GM12874 (cell line): ENCODE measurements around the gene TUT4.

Experiments used
- TF ChIP-seq, protein P1 (sequence below): IDR thresholded peaks from 2 replicates; pipeline ENCODE4 v1.5.1; 2011; ENCODE audit warnings: low read depth, mild to moderate bottlenecking, control low read depth, low read length, moderate library complexity; ENCODE audit not compliant: insufficient read depth

TUT4 gene

DNA sequence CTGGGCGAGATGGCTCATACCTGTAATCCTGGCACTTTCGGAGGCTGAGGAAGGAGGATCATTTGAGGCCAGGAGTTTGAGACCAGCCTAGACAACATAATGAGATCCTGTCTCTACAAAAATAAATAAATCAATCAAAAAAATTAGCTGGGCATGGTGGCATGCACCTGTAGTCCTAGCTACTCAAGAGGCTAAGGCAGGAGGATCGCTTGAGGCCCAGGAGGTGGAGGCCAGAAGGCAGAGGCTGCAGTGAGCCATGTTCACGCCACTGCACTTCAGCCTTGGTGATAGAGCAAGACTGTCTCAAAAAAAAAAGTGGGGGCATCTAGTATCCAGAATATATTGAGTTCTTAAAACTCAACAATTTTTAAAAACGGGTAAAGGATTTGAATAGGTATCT is 6.0 kb downstream of the TUT4 start:
- TF ChIP-seq, protein P1, sequence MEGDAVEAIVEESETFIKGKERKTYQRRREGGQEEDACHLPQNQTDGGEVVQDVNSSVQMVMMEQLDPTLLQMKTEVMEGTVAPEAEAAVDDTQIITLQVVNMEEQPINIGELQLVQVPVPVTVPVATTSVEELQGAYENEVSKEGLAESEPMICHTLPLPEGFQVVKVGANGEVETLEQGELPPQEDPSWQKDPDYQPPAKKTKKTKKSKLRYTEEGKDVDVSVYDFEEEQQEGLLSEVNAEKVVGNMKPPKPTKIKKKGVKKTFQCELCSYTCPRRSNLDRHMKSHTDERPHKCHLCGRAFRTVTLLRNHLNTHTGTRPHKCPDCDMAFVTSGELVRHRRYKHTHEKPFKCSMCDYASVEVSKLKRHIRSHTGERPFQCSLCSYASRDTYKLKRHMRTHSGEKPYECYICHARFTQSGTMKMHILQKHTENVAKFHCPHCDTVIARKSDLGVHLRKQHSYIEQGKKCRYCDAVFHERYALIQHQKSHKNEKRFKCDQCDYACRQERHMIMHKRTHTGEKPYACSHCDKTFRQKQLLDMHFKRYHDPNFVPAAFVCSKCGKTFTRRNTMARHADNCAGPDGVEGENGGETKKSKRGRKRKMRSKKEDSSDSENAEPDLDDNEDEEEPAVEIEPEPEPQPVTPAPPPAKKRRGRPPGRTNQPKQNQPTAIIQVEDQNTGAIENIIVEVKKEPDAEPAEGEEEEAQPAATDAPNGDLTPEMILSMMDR, result no peak

DNA sequence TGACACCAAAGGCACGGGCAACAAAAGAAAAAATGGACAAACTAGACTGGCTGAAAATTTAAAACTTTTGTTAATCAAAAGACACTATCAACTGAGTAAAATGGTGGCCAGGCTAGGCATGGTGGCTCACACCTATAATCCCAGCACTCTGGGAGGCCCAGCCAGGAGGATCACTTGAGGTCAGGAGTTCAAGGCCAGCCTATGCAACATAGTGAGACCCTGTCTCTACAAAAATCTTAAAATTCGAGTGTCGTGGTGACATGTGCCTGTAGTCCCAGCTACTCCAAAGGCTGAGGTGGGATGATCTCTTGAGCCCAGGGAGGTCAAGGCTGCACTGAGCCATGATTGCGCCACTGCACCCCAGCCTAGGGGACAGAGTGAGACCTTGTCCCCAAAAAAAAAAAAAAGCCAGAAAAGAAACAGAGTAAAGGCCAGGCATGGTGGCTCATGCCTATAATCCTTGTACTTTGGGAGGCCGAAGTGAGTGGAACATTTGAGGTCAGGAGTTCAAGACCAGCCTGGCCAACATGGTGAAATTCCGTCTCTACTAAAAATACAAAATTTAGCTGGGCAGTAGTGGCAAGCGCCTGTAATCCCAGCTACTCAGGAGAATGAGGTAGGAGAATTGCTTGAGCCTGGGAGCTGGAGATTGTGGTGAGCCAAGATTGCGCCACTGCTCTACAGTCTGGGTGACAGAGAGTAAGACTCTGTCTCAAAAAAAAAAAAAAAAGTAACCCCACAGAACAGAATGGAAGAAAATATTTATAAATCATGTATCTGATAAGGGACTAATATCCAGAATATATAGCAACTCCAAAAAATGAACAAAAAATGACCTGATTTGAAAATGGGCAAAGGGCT is 8.0 kb downstream of the TUT4 start:
- TF ChIP-seq, protein P1, result no peak

DNA sequence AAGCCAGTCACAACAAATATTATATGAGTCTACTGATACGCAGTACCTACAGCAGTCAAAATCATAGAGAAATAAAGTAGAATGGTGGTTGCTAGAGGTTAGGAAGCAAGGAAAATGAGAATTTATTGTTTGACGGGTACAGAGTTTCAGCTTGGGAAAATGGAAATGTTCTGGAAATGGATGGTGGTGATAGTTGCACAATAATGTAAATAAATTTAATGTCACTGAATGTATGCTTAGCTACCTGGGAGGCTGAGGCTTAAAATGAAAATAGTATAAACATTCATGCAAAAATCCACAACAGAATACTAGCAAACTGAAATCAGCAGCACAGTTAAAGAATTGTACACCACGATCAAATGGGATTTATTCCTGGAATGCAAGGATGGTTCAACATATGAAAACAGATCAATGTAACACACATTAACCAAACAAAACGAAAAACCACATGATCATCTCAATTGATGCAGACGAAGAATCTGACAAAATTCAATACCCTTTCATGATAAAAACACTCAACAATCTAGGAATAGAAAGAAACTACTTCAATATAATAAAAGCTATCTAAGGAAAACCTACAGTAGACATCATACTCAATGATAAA is 10.7 kb downstream of the TUT4 start:
- TF ChIP-seq, protein P1, result no peak

DNA sequence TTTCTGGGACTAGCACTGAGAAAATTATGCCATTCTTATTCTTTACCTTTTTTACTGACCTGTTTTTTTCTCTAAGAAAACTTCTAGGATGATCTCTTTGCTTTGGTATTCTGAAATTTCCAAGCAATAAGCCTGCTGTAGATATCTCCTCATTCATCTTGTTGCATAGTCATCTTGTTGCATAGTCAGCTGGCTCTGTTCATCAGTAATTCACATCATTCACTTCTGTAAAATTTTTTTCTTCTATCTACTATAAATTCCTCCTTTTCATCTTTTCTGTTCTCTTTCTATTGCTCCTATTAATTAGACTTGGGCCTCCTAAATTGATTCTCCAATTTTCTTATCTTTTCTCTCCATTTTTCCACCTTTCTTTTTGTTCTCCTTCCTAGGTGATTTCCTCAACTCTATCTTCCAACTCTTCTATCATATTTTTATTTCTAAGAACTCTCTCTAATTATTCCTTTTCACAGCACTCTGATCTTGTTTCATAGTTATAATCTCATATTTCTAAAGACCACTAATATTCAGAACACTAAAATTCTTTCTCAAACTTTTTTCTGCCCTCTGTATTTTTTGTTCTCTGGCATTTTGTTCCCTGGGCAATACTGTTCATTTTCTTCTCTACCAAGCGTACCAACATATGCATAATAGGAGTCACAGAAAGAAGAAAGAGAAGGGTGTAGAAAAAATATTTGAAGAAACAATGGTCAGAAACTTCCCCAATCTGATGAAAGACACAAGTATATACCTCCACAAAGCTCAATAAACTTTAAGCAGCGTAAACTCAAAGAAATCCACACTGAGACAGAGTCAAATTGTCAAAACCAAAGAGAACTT is 17.7 kb downstream of the TUT4 start:
- TF ChIP-seq, protein P1, result no peak

DNA sequence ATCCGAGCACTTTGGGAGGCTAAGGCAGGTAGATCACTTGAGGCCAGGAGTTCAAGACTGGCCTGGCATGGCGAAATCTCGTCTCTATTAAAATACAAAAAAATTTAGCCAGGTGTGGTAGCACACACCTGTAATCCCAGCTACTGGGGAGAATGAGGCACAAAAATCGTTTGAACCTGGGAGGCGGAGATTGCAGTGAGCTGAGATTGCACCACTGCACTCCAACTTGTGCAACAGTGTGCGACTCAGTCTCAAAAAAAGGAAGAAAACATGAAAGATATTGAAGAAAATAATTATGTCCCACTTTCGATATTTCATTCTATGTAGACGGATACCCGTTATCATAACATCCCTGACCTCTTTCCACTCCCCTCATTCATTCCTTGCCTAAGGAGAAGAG is 19.2 kb downstream of the TUT4 start:
- TF ChIP-seq, protein P1, result no peak

DNA sequence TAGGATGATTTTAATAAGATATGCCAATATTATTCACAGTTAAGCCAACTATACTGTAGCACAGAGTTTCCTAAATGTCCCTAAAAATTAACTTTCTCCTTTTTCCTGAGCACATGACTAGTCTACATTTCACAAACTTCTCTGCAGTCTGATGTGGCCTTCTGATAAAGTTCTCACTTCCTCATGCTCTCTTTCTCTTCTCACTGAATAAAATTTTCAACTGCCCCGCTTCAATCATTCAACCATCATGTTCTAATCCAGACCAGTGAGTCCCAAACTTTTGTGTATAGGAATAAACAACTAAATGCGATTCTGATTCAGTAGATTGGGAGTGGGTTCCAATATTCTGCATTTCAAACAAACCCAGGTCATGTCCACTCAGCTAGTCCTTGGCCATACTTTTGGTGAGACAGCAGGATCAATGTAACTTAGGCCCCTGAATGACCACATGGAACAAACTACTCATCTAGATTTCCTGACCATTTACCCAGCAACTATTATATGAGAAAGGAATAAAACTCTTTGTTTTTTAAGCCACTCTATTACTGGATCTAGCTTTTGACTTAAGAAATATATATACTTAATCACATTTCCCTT is 20.1 kb downstream of the TUT4 start:
- TF ChIP-seq, protein P1, result no peak

DNA sequence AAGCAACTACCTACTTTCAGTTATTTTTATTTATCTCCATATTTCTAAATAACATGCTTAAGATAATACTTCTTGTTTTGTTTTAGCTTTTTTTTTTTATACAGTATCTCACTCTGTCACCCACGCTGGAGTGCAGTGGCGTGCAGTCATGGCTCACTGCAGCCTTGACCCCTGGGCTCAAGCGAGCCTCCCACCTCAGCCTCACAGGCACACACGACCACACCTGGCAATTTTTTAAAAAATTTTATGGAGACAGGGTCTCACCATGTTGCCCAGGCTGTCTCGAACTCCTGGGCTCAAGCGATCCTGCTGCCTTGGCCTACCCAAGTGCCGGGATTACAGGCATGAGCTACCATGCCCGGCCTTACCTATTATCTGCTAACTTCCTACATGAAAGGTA is 20.6 kb downstream of the TUT4 start:
- TF ChIP-seq, protein P1, result no peak
